ENCODE measurements around the gene GNAT1. TPM values are rescaled to one million over a fixed set of nuclear protein-coding genes. Genes with fewer than 3 reads are reported as not detected.

Gene GNAT1
- total RNA-seq, 1 experiment from 2014 or later: 0.22 TPM

- no peak overlapping the region for H3K4me2 ChIP-seq (ENCODE audit: low read length)
- H3K36me3 ChIP-seq (ENCODE audit: low read depth, low read length): no peaks in the 10 kb centered on the region
- H3K9ac ChIP-seq (ENCODE audit: low read length): no peak overlapping the region
- H4K20me1 ChIP-seq (ENCODE audit: low read length): no peaks in the 10 kb centered on the region
- no peaks in the 10 kb centered on the region for H3K9me2 ChIP-seq (replicated peaks; ENCODE audit: low read length)
- no peak overlapping the region for H3K27ac ChIP-seq (ENCODE audit: low read length)
- ATAC-seq (no peak), DNase-seq (no peak)
- intact Hi-C loops (cut with micrococcal nuclease): no loop called here
- H3K9me3 ChIP-seq (ENCODE audit: low read length): no peaks in the 10 kb centered on the region
- H3K4me3 ChIP-seq (ENCODE audit: low read length): no peak overlapping the region
- no peaks in the 10 kb centered on the region for H3K27me3 ChIP-seq (ENCODE audit: low read length)
- ChIA-PET POLR2A (ENCODE audit: unreplicated experiment) (no interaction called here), CTCF (no interaction called here)
- no peak overlapping the region for H2AFZ ChIP-seq (ENCODE audit: low read length)
- TF ChIP-seq EZH2 (IDR thresholded peaks at IDR 0.05; ENCODE audit: low read length, unreplicated experiment): no peak
- TF ChIP-seq CTCF (conservative IDR thresholded peaks at IDR 0.05; ENCODE audit: low read depth, low read length): no peak
- TF ChIP-seq EZH2phosphoT487 (IDR thresholded peaks at IDR 0.05; ENCODE audit: borderline replicate concordance, low read length): no peak
- BruUV-seq (replicated peaks): no TSS peak
- H3F3A ChIP-seq (ENCODE audit: low read length, unreplicated experiment): no peaks in the 10 kb centered on the region
- peaks cover 3% of the 10 kb centered on the region; the same call in 1 of the 2 replicates for H3K4me1 ChIP-seq (ENCODE audit: insufficient read depth, low read length)
- H3K79me2 ChIP-seq (ENCODE audit: low read length): no peaks in the 10 kb centered on the region
Observed at GRCh38 chr3:50221051-50221410, 29.6 kb downstream of the GNAT1 start.

GRCh38 chr3:50221411-50222168, 30.2 kb downstream of the GNAT1 start:
- no peak overlapping the region for H3K27ac ChIP-seq (ENCODE audit: low read length)
- CTCF ChIA-PET: no interaction called here
- ATAC-seq (no peak), DNase-seq (no peak)
- H4K20me1 ChIP-seq (ENCODE audit: low read length): no peaks in the 10 kb centered on the region
- H3K9me3 ChIP-seq (ENCODE audit: low read length): no peaks in the 10 kb centered on the region
- H3K4me1 ChIP-seq (ENCODE audit: insufficient read depth, low read length): peaks cover 3% of the 10 kb centered on the region; the same call in 1 of the 2 replicates
- no peaks in the 10 kb centered on the region for H3K9me2 ChIP-seq (replicated peaks; ENCODE audit: low read length)
- H3K79me2 ChIP-seq (ENCODE audit: low read length): no peaks in the 10 kb centered on the region
- no peak overlapping the region for H3K4me3 ChIP-seq (ENCODE audit: low read length)
- POLR2A ChIA-PET (ENCODE audit: unreplicated experiment): no interaction called here
- H3F3A ChIP-seq (ENCODE audit: low read length, unreplicated experiment): no peaks in the 10 kb centered on the region
- H3K27me3 ChIP-seq (ENCODE audit: low read length): no peaks in the 10 kb centered on the region
- H3K9ac ChIP-seq (ENCODE audit: low read length): no peak overlapping the region
- no TSS peak for BruUV-seq (replicated peaks)
- no peaks in the 10 kb centered on the region for H3K36me3 ChIP-seq (ENCODE audit: low read depth, low read length)
- intact Hi-C loops (cut with micrococcal nuclease): no loop called here
- H2AFZ ChIP-seq (ENCODE audit: low read length): no peak overlapping the region
- TF ChIP-seq CTCF (conservative IDR thresholded peaks at IDR 0.05; ENCODE audit: low read depth, low read length): 0 out of 2 replicates have a peak, but pooled peaks have one; percentile 9
- no peak for TF ChIP-seq EZH2phosphoT487 (IDR thresholded peaks at IDR 0.05; ENCODE audit: borderline replicate concordance, low read length)
- H3K4me2 ChIP-seq (ENCODE audit: low read length): no peak overlapping the region

- CTCF ChIA-PET: no interaction called here
Observed at GRCh38 chr3:50222169-50222528, 30.7 kb downstream of the GNAT1 start.

More at GRCh38 chr3:50222169-50222528, 30.7 kb downstream of the GNAT1 start:
- Histone ChIP-seq H4K20me1 (ENCODE audit: low read length) (no peaks in the 10 kb centered on the region), H3K4me2 (ENCODE audit: low read length) (no peak overlapping the region), H3K9me2 (replicated peaks; ENCODE audit: low read length) (no peaks in the 10 kb centered on the region), H3K4me1 (ENCODE audit: insufficient read depth, low read length) (peaks cover 6% of the 10 kb centered on the region; the same call in 1 of the 2 replicates), H3F3A (ENCODE audit: low read length, unreplicated experiment) (no peaks in the 10 kb centered on the region), H3K27ac (ENCODE audit: low read length) (no peak overlapping the region), H3K9me3 (ENCODE audit: low read length) (no peaks in the 10 kb centered on the region), H3K36me3 (ENCODE audit: low read depth, low read length) (no peaks in the 10 kb centered on the region), H3K4me3 (ENCODE audit: low read length) (no peak overlapping the region), H3K79me2 (ENCODE audit: low read length) (no peaks in the 10 kb centered on the region), H3K9ac (ENCODE audit: low read length) (no peak overlapping the region), H2AFZ (ENCODE audit: low read length) (no peak overlapping the region), H3K27me3 (ENCODE audit: low read length) (no peaks in the 10 kb centered on the region)
- no TSS peak for BruUV-seq (replicated peaks)
- POLR2A ChIA-PET (ENCODE audit: unreplicated experiment): no interaction called here
- no peak for ATAC-seq
- intact Hi-C loops (cut with micrococcal nuclease): no loop called here
- TF ChIP-seq CTCF (conservative IDR thresholded peaks at IDR 0.05; ENCODE audit: low read depth, low read length) (no peak), EZH2phosphoT487 (IDR thresholded peaks at IDR 0.05; ENCODE audit: borderline replicate concordance, low read length) (no peak), EZH2 (IDR thresholded peaks at IDR 0.05; ENCODE audit: low read length, unreplicated experiment) (no peak)
- DNase-seq: no peak
